NT2/D1 (cell line): ENCODE results near the gene TMEM59L.

Source experiments
- DNase-seq: peaks from one replicate; pipeline ENCODE4 v3.0.0-alpha.2; 2011; ENCODE audit warnings: low read depth, low spot score
- H3K27me3 ChIP-seq: 2 replicates; pipeline ENCODE4 v1.6.0; 2011; ENCODE audit warnings: mild to moderate bottlenecking; ENCODE audit not compliant: insufficient read length, insufficient read depth
- H3K36me3 ChIP-seq: 2 replicates; pipeline ENCODE4 v1.6.1; 2011; ENCODE audit warnings: mild to moderate bottlenecking, low read length, mixed read lengths; ENCODE audit not compliant: insufficient read depth, insufficient read length
- H3K4me1 ChIP-seq: 2 replicates; pipeline ENCODE4 v1.5.1; 2011; ENCODE audit not compliant: insufficient read depth, insufficient read length
- H3K4me3 ChIP-seq: 2 replicates; pipeline ENCODE4 v1.5.1; 2011; ENCODE audit warnings: low read depth; ENCODE audit not compliant: insufficient read length
- H3K9ac ChIP-seq: 2 replicates; pipeline ENCODE4 v1.6.0; 2011; ENCODE audit warnings: low read depth; ENCODE audit not compliant: insufficient read length
- H3K9me3 ChIP-seq: 2 replicates; pipeline ENCODE4 v1.5.1; 2011; ENCODE audit warnings: mild to moderate bottlenecking, low read length; ENCODE audit not compliant: insufficient read depth
- SUZ12 ChIP-seq: IDR thresholded peaks from 2 replicates; pipeline ENCODE4 v1.6.1; 2011; ENCODE audit not compliant: insufficient read length, insufficient read depth; ENCODE audit errors: extremely low read depth
- YY1 ChIP-seq: IDR thresholded peaks from 2 replicates; pipeline ENCODE4 v1.6.1; 2011; ENCODE audit not compliant: insufficient read length, insufficient read depth
- ZNF274 ChIP-seq: IDR thresholded peaks from 2 replicates; pipeline ENCODE4 v1.6.1; 2011; ENCODE audit warnings: mild to moderate bottlenecking, low read depth, low read length

Gene TMEM59L

GRCh38 chr19:18603255-18603957 lies 9.3 kb upstream of the TMEM59L start:
- no peaks in the 10 kb centered on the region for H3K36me3 ChIP-seq
- no peak for TF ChIP-seq SUZ12
- no peak for TF ChIP-seq YY1
- TF ChIP-seq ZNF274 = no peak
- H3K9me3 ChIP-seq = no peaks in the 10 kb centered on the region
- H3K4me3 ChIP-seq = peak overlapping the region; percentile 18
- peaks cover 34% of the 10 kb centered on the region for H3K4me1 ChIP-seq
- H3K9ac ChIP-seq = peak overlapping the region; percentile 72
- H3K27me3 ChIP-seq = peaks cover 77% of the 10 kb centered on the region
- no peak for DNase-seq

DNA sequence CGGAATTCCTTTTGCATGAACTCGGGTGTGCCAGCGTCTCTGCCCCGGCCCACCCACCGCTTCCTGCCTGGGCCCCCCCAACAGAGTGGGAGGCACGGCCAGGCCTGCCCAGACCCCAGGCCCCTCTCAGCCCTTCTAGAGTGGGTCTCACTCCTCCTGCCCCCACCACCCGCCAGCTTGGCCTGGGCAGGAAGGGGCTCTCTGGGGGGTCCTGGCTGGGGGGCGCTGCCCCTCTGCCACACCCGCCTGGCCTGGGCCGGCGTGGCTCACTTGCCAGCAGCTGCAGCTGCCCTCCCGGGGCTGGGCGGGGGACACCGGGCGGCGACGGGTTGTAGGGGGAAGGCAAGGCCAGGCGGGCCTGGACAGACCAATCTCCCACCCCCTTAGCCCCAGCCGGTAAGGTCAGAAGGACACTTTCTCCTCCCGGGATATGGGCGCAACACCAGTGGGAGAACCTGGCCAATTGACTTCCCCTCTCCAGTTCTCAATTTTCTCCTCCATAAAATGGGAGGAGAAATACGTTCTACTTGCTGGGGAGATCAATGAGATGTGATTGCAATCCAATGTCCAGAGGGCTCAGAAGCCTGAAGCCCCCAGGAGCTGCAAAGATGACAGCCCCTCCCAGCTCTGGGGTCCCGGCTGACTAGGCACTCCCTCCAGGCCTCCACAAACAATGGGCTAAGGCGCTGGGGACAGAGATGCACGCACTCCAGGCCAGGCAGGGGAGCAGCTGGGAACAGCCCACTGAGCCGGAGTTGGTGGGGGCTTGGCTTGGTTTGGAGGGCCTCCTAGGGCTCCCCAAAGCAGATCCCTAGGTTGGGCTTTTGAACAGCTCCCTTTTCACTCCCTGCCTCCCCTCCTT lies 8.5 kb upstream of the TMEM59L start:
- Histone ChIP-seq H3K4me3 (peak overlapping the region; percentile 18), H3K9ac (peak overlapping the region; percentile 42), H3K9me3 (no peaks in the 10 kb centered on the region), H3K27me3 (peaks cover 81% of the 10 kb centered on the region), H3K4me1 (peaks cover 42% of the 10 kb centered on the region), H3K36me3 (no peaks in the 10 kb centered on the region)
- TF ChIP-seq SUZ12 = peak; percentile 52
- TF ChIP-seq YY1 = no peak
- DNase-seq = no peak

DNA sequence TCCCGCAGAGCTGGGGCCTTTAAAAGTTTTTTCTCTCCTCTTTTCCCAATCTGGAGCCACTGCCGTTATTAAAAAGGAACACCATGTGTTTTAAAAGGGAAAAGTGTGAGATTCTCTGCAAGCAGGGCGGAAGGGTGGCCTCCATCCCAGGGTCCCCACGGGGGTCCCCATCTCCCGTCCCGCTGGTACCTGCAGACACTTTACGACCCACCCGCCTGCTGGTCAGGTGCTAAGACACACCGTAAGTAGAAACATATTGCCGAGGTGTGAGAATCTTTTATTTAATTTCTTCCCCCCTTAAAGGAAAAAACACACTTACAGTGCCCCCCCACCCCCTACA lies 7.9 kb upstream of the TMEM59L start:
- H3K36me3 ChIP-seq = no peaks in the 10 kb centered on the region
- no peak for TF ChIP-seq SUZ12
- TF ChIP-seq YY1 = no peak
- TF ChIP-seq ZNF274 = no peak
- peak overlapping the region; percentile 42 for H3K9ac ChIP-seq
- no peak for DNase-seq
- H3K4me1 ChIP-seq = peaks cover 44% of the 10 kb centered on the region
- H3K27me3 ChIP-seq = peaks cover 81% of the 10 kb centered on the region
- H3K9me3 ChIP-seq = no peaks in the 10 kb centered on the region
- peak overlapping the region; percentile 18 for H3K4me3 ChIP-seq

DNA sequence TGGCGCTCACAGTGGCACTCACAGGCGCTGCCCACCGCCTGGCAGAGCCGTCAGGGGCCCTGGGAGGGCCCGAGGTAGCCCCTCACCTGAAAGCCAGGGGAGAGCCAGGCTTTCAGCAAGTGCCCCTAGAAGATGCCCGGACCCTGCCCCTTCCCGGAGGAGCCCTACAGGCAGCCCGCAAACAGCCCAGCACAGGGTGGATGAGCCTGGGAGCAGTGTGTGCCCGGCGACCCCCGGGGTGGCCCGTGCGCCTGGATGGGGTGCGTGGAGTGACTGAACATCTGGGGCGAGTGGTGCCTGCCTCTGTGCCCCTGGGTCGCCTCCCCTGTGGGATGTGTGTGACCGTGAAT lies 7.5 kb upstream of the TMEM59L start:
- Histone ChIP-seq H3K9me3 (no peaks in the 10 kb centered on the region), H3K36me3 (no peaks in the 10 kb centered on the region), H3K4me3 (peak overlapping the region; percentile 32), H3K4me1 (peaks cover 47% of the 10 kb centered on the region), H3K9ac (peak overlapping the region; percentile 72), H3K27me3 (peaks cover 83% of the 10 kb centered on the region)
- TF ChIP-seq SUZ12 (no peak), ZNF274 (no peak), YY1 (no peak)
- DNase-seq = no peak

DNA sequence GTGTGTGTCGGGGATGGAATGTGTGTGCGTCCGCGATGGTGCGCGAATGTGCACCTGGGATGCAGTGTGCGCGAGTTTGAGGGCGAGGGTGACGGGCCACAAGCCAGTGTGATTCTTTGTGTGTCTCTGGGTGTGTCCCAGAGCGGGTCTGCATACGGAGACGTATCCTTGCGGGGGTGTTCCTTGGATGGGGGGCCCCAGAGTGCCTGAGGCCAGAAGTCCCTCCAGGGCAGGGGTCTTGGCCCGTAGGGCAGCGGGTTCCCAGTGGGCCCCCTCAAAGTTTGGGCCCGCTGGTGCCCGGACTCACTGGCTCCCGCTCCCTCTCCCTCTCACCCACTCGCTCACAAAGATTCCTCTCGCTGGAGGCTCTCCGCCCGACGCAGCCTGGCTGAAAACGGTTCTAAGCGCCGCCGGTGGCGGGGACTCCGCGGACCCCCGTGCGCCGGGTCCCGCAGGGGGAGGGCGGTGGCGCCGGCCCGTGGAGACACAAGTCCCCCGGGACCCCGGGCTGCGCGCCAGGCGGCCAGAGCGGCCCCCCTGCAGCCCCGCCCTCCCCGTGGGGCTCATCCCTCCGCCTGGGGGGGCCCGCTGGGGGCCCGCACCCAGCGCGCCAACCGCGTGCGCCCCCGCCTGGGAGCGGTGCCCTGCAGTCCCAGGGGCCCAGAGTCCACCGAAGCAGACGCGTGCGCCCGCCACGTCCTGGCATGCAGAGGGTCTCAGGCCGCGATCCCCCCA lies 7.0 kb upstream of the TMEM59L start:
- TF ChIP-seq YY1 (no peak), ZNF274 (no peak), SUZ12 (no peak)
- Histone ChIP-seq H3K27me3 (peaks cover 88% of the 10 kb centered on the region), H3K4me3 (peak overlapping the region; percentile 32), H3K4me1 (peaks cover 51% of the 10 kb centered on the region), H3K9me3 (no peaks in the 10 kb centered on the region), H3K9ac (peak overlapping the region; percentile 72), H3K36me3 (no peaks in the 10 kb centered on the region)
- DNase-seq = no peak

DNA sequence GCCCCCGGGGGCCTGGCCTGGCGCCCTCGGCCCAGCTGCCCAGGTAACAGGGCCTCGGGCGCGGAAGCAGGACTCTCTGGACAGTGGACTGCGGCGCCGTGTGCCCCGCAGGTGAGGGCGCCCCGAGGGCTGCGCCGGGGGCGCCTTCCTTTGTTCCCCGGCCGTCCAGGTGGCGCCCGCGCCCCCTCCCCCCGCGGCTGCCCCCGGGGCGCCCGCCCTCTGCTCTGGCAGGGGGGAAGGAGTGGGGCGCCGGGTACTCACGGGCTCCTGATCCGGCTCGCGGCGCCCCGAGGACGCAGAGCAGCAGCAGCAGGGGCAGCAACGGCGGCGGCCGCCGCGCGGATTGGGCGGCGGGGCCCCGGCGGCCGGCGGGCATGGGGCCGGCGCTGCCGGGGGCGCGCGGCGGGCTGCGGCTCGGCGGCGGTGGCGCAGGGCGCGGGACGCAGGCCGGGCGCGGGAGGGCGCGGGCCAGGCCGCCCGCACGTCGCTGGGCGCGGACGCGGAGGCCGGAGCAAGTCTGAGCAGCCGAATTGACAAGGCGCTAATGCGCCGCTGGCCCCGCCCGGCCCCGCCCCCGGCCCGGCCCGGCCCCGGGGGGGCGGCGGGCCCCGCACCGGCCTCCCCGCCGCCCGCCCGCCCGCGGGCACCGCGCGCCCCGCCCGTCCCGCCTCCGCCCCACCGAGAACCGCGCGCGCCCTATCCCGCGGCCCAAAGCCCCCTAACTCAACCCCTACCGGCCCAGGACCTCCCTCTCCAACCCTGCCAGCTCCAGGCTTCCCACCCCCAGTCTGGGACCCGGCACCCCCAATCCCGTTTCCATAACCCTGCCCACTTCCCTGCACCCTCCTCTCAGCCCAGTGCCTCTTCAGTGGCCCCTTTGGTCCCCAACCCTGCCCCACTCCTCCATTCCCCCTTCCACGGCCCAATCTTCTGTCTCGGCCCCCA lies 6.1 kb upstream of the TMEM59L start, which contains the start of gene CRLF1:
Gene CRLF1, minus strand, starts transcription at position 519 of the 945 bp plus-strand sequence. Its CDS starts 143 bp downstream, at position 376.
- peaks cover 54% of the 10 kb centered on the region for H3K4me1 ChIP-seq
- no peak for TF ChIP-seq SUZ12
- no peak for TF ChIP-seq YY1
- TF ChIP-seq ZNF274 = no peak
- H3K36me3 ChIP-seq = no peaks in the 10 kb centered on the region
- H3K9ac ChIP-seq = peak within 1 kb of the TSS; percentile 72
- H3K27me3 ChIP-seq = peaks cover 93% of the 10 kb centered on the region
- DNase-seq = no peak
- H3K9me3 ChIP-seq = no peaks in the 10 kb centered on the region
- peak within 1 kb of the TSS; percentile 32 for H3K4me3 ChIP-seq
